Trophoblast cell (in vitro differentiated cells and primary cell): ENCODE results near the gene NHERF2.

Source experiments
- DNase-seq, 2 donors: peaks; one replicate each; pipeline ENCODE4 v3.0.0-alpha.2; 2016
- H2AFZ ChIP-seq: 2 replicates; pipeline ENCODE4 v1.6.1; 2013; ENCODE audit warnings: low read length, moderate library complexity, mild to moderate bottlenecking; ENCODE audit not compliant: insufficient read depth, poor library complexity
- H2AK5ac ChIP-seq: 2 replicates; pipeline ENCODE4 v1.6.1; 2013; ENCODE audit warnings: mild to moderate bottlenecking, low read length
- H2BK120ac ChIP-seq: 2 replicates; pipeline ENCODE4 v1.6.1; 2013; ENCODE audit warnings: low read length, mild to moderate bottlenecking, moderate library complexity; ENCODE audit not compliant: insufficient read depth, poor library complexity
- H2BK12ac ChIP-seq: 2 replicates; pipeline ENCODE4 v1.6.1; 2013; ENCODE audit warnings: mild to moderate bottlenecking, low read length, moderate library complexity
- H2BK5ac ChIP-seq: 2 replicates; pipeline ENCODE4 v1.6.1; 2013; ENCODE audit warnings: low read length, low read depth, moderate library complexity, mild to moderate bottlenecking; ENCODE audit not compliant: poor library complexity
- H3K14ac ChIP-seq: 2 replicates; pipeline ENCODE4 v1.6.1; 2013; ENCODE audit warnings: mild to moderate bottlenecking, low read length
- H3K18ac ChIP-seq: 2 replicates; pipeline ENCODE4 v1.6.1; 2013; ENCODE audit warnings: mild to moderate bottlenecking, low read length
- H3K23ac ChIP-seq: 2 replicates; pipeline ENCODE4 v1.6.1; 2013; ENCODE audit warnings: low read length
- H3K27ac ChIP-seq: 2 replicates; pipeline ENCODE4 v1.5.1; 2013; ENCODE audit warnings: low read depth, mild to moderate bottlenecking, inconsistent platforms, low read length, moderate library complexity
- H3K27me3 ChIP-seq: 2 replicates; pipeline ENCODE4 v1.6.1; 2013; ENCODE audit warnings: inconsistent platforms, mild to moderate bottlenecking, low read length, moderate library complexity; ENCODE audit not compliant: insufficient read depth
- H3K36me3 ChIP-seq, 2 experiments: 1 replicate in 1 of 2; 2 replicates in 1 of 2; pipeline ENCODE4 v1.6.1; 2013; ENCODE audit warnings: low read length in 2 of 2, mild to moderate bottlenecking in 2 of 2, moderate library complexity in 1 of 2; ENCODE audit not compliant: insufficient read depth in 2 of 2, control insufficient read depth in 1 of 2
- H3K4ac ChIP-seq: 2 replicates; pipeline ENCODE4 v1.6.1; 2013; ENCODE audit warnings: low read depth, mild to moderate bottlenecking, low read length, moderate library complexity
- H3K4me1 ChIP-seq, 2 experiments: 1 replicate in 1 of 2; 2 replicates in 1 of 2; pipeline ENCODE4 v1.6.1; 2013; ENCODE audit warnings: low read length in 2 of 2, mild to moderate bottlenecking in 2 of 2, moderate library complexity in 1 of 2; ENCODE audit not compliant: insufficient read depth in 2 of 2, control insufficient read depth in 1 of 2
- H3K4me2 ChIP-seq: 2 replicates; pipeline ENCODE4 v1.6.1; 2013; ENCODE audit warnings: inconsistent platforms, mild to moderate bottlenecking, low read length, moderate library complexity
- H3K4me3 ChIP-seq: 2 replicates; pipeline ENCODE4 v1.5.1; 2013; ENCODE audit warnings: mild to moderate bottlenecking, low read depth, low read length, inconsistent platforms
- H3K79me1 ChIP-seq: one replicate; pipeline ENCODE4 v1.6.1; 2013; ENCODE audit warnings: low read length
- H3K79me2 ChIP-seq: 2 replicates; pipeline ENCODE4 v1.6.1; 2013; ENCODE audit warnings: low read length, mild to moderate bottlenecking; ENCODE audit not compliant: control insufficient read depth, insufficient read depth, poor library complexity
- H3K9ac ChIP-seq: 2 replicates; pipeline ENCODE4 v1.6.1; 2013; ENCODE audit warnings: mild to moderate bottlenecking, low read length
- H3K9me3 ChIP-seq: 2 replicates; pipeline ENCODE4 v1.6.1; 2013; ENCODE audit warnings: low read depth, mild to moderate bottlenecking, control low read depth, inconsistent platforms, low read length; ENCODE audit not compliant: insufficient read depth
- H4K12ac ChIP-seq: 2 replicates; pipeline ENCODE4 v1.6.1; 2013; ENCODE audit warnings: low read depth, mild to moderate bottlenecking, low read length, moderate library complexity
- H4K8ac ChIP-seq: 2 replicates; pipeline ENCODE4 v1.6.1; 2013; ENCODE audit warnings: low read depth, mild to moderate bottlenecking, low read length, moderate library complexity
- H4K91ac ChIP-seq: one replicate; pipeline ENCODE4 v1.6.1; 2013; ENCODE audit warnings: low read depth, mild to moderate bottlenecking, low read length, moderate library complexity
- WGBS: extraction: QIAGEN DNeasy Blood & Tissue Kit; methylation state at CpG from one replicate; pipeline ENCODE4 v1.1.7; 2013; ENCODE audit warnings: missing lambda C conversion rate; ENCODE audit not compliant: insufficient read length, insufficient coverage; ENCODE audit errors: extremely low coverage; 5-methylcytosine and 5-hydroxymethylcytosine counted together

Gene NHERF2

GRCh38 chr16:2083876-2084780 lies 57.4 kb downstream of the NHERF2 start:
- Histone ChIP-seq H2BK12ac (no peak overlapping the region), H3K9ac (no peak overlapping the region), H3K79me2 (no peaks in the 10 kb centered on the region), H3K23ac (no peak overlapping the region), H3K14ac (no peak overlapping the region), H3K79me1 (no peaks in the 10 kb centered on the region), H3K4me1 (no peaks in the 10 kb centered on the region), H4K91ac (no peak overlapping the region), H3K4me3 (no peak overlapping the region), H4K8ac (no peak overlapping the region), H4K12ac (no peak overlapping the region), H3K27ac (no peak overlapping the region), H2BK120ac (no peak overlapping the region), H3K18ac (no peak overlapping the region), H2AK5ac (no peak overlapping the region), H2AFZ (no peak overlapping the region), H3K4ac (no peak overlapping the region), H3K4me2 (no peak overlapping the region), H3K36me3 (peaks cover 90 to 92% of the 10 kb centered on the region in 2 experiments), H3K27me3 (no peaks in the 10 kb centered on the region), H3K9me3 (no peaks in the 10 kb centered on the region), H2BK5ac (no peak overlapping the region)
- no CpG with 5 or more reads among the region's 44 CpGs for WGBS
- no peak for DNase-seq

GRCh38 chr16:2084895-2085625 lies 58.4 kb downstream of the NHERF2 start:
- Histone ChIP-seq H3K14ac (no peak overlapping the region), H3K36me3 (peaks cover 90 to 92% of the 10 kb centered on the region in 2 experiments), H3K79me1 (no peaks in the 10 kb centered on the region), H3K9me3 (peaks cover 3% of the 10 kb centered on the region), H4K91ac (no peak overlapping the region), H3K4me2 (no peak overlapping the region), H3K4me3 (no peak overlapping the region), H3K9ac (no peak overlapping the region), H2AFZ (no peak overlapping the region), H2AK5ac (no peak overlapping the region), H2BK5ac (no peak overlapping the region), H3K4ac (no peak overlapping the region), H2BK12ac (no peak overlapping the region), H3K18ac (no peak overlapping the region), H3K4me1 (no peaks in the 10 kb centered on the region), H4K8ac (no peak overlapping the region), H2BK120ac (no peak overlapping the region), H3K27ac (no peak overlapping the region), H4K12ac (no peak overlapping the region), H3K79me2 (no peaks in the 10 kb centered on the region), H3K23ac (no peak overlapping the region), H3K27me3 (no peaks in the 10 kb centered on the region)
- WGBS = no CpG with 5 or more reads among the region's 29 CpGs
- DNase-seq = no peak

GRCh38 chr16:2085669-2086068 lies 59.0 kb downstream of the NHERF2 start:
- Histone ChIP-seq H3K9me3 (peaks cover 3% of the 10 kb centered on the region), H3K79me1 (no peaks in the 10 kb centered on the region), H3K4ac (no peak overlapping the region), H3K27me3 (no peaks in the 10 kb centered on the region), H3K14ac (no peak overlapping the region), H2AFZ (no peak overlapping the region), H4K91ac (no peak overlapping the region), H2AK5ac (no peak overlapping the region), H3K79me2 (no peaks in the 10 kb centered on the region), H2BK5ac (no peak overlapping the region), H3K18ac (no peak overlapping the region), H3K9ac (no peak overlapping the region), H3K27ac (no peak overlapping the region), H4K8ac (no peak overlapping the region), H4K12ac (no peak overlapping the region), H3K23ac (no peak overlapping the region), H2BK12ac (no peak overlapping the region), H3K4me2 (no peak overlapping the region), H3K36me3 (peaks cover 90 to 93% of the 10 kb centered on the region in 2 experiments), H2BK120ac (no peak overlapping the region), H3K4me1 (peaks cover 0 to 4% of the 10 kb centered on the region in 2 experiments), H3K4me3 (no peak overlapping the region)
- DNase-seq = no peak
- no CpG with 5 or more reads among the region's 14 CpGs for WGBS

- H3K4ac ChIP-seq = no peak overlapping the region
- H2BK12ac ChIP-seq = no peak overlapping the region
- H3K27me3 ChIP-seq = no peaks in the 10 kb centered on the region
- no peaks in the 10 kb centered on the region for H3K79me2 ChIP-seq
- no peak overlapping the region for H2BK5ac ChIP-seq
- H2AK5ac ChIP-seq = no peak overlapping the region
- peak overlapping the region; percentile 39 for H3K4me3 ChIP-seq
- no peak overlapping the region for H3K18ac ChIP-seq
- DNase-seq = no peak
- no peak overlapping the region for H3K14ac ChIP-seq
- no peak overlapping the region for H2BK120ac ChIP-seq
- H3K4me2 ChIP-seq = no peak overlapping the region
- peaks cover 85 to 88% of the 10 kb centered on the region in 2 experiments for H3K36me3 ChIP-seq
- H3K27ac ChIP-seq = no peak overlapping the region
- no peaks in the 10 kb centered on the region for H3K79me1 ChIP-seq
- no peak overlapping the region for H4K91ac ChIP-seq
- peaks cover 0 to 4% of the 10 kb centered on the region in 2 experiments for H3K4me1 ChIP-seq
- H2AFZ ChIP-seq = no peak overlapping the region
- H4K12ac ChIP-seq = no peak overlapping the region
- H3K23ac ChIP-seq = no peak overlapping the region
- no CpG with 5 or more reads among the region's 27 CpGs for WGBS
- H3K9me3 ChIP-seq = peaks cover 3% of the 10 kb centered on the region
- no peak overlapping the region for H4K8ac ChIP-seq
- no peak overlapping the region for H3K9ac ChIP-seq
Measured at GRCh38 chr16:2086106-2086742, 59.5 kb downstream of the NHERF2 start.
